AG10803 (cell line): ENCODE measurements around the gene TMPRSS13.

Experiments
- DNase-seq: peaks from one replicate; pipeline ENCODE4 v3.0.0; 2010; ENCODE audit warnings: low read depth
- H3K4me3 ChIP-seq: 2 replicates; pipeline ENCODE4 v1.5.1; 2011; ENCODE audit warnings: mild to moderate bottlenecking, low read length, control low read depth
- TF ChIP-seq, protein P1 (sequence below): conservative IDR thresholded peaks from 2 replicates; pipeline ENCODE4 v1.5.1; 2011; ENCODE audit warnings: mild to moderate bottlenecking, low read length, control low read depth, inconsistent platforms

Gene TMPRSS13

DNA sequence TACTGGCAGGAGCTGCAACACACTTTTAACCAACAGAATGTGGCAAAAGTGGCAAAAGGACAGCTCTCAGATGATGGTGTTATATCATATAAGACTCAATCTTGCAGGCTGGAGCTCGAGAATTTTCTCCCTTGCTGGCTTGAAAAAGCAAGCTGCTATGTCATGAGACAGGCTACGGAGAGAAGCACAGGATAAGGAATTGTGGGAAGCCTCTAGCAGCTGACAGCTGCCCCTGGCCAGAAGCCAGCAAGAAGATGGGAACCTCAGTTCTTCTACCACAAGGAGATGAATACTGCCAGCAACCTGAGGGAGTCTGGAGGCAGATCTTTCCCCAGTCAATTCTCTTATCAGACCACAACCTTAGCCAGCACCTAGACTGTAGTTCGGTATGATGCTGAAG lies 77.3 kb downstream of the TMPRSS13 start:
- no peak overlapping the region for H3K4me3 ChIP-seq
- no peak for DNase-seq
- TF ChIP-seq, protein P1, sequence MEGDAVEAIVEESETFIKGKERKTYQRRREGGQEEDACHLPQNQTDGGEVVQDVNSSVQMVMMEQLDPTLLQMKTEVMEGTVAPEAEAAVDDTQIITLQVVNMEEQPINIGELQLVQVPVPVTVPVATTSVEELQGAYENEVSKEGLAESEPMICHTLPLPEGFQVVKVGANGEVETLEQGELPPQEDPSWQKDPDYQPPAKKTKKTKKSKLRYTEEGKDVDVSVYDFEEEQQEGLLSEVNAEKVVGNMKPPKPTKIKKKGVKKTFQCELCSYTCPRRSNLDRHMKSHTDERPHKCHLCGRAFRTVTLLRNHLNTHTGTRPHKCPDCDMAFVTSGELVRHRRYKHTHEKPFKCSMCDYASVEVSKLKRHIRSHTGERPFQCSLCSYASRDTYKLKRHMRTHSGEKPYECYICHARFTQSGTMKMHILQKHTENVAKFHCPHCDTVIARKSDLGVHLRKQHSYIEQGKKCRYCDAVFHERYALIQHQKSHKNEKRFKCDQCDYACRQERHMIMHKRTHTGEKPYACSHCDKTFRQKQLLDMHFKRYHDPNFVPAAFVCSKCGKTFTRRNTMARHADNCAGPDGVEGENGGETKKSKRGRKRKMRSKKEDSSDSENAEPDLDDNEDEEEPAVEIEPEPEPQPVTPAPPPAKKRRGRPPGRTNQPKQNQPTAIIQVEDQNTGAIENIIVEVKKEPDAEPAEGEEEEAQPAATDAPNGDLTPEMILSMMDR, result no peak

DNA sequence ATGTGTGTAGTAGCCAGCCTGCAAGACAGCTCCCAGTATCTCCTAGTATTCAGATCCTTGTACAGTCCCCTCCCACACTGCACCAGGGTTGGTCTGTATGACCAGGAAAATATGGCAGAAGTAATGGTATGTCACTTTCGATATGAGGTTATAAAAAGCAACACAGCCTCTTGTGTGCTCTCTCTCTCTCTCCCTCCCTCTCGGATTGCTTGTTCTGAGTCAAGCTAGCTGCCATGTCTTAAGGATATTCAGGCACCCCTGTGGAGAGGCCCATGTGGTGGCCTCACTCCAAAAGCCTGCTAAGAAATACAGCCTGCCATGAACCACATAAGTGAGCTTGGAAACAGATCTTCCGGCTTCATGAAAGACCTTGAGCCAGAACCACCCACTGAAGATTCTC lies 78.1 kb downstream of the TMPRSS13 start:
- DNase-seq, result peak; percentile 3
- H3K4me3 ChIP-seq, result no peak overlapping the region
- TF ChIP-seq, protein P1, result no peak
